Neural cell (in vitro differentiated cells): ENCODE measurements around the gene RPE65. TPM values are rescaled to one million over a fixed set of nuclear protein-coding genes. Genes with fewer than 3 reads are reported as not detected.

Experiments
- H2AFZ ChIP-seq: fragments of 200-600, 300-800 bp; sonication (generic), shearing (Covaris generic); 2 replicates; pipeline ENCODE4 v1.6.0; 2014; ENCODE audit warnings: low read depth, mild to moderate bottlenecking, antibody characterized with exemption, low read length, moderate library complexity
- H3F3A ChIP-seq: fragments of 200-600 bp; shearing (Covaris generic); 2 replicates; pipeline ENCODE4 v1.6.1; 2016; ENCODE audit warnings: mild to moderate bottlenecking, moderate library complexity, mixed read lengths, antibody characterized with exemption, low read length; ENCODE audit not compliant: insufficient read depth, poor library complexity, severe bottlenecking
- H3K27ac ChIP-seq: fragments of 200-600, 300-800 bp; sonication (generic), shearing (Covaris generic); 2 replicates; pipeline ENCODE4 v1.5.1; 2014; ENCODE audit warnings: mild to moderate bottlenecking, low read length, moderate library complexity
- H3K27me3 ChIP-seq: fragments of 300-800, 200-600 bp; sonication (generic), shearing (Covaris generic); 2 replicates; pipeline ENCODE4 v1.6.0; 2014; ENCODE audit warnings: mild to moderate bottlenecking, low read depth, low read length, moderate library complexity; ENCODE audit not compliant: insufficient read depth
- H3K36me3 ChIP-seq: fragments of 300-800, 200-600 bp; sonication (generic), shearing (Covaris generic); 2 replicates; pipeline ENCODE4 v1.5.1; 2014; ENCODE audit warnings: mild to moderate bottlenecking, antibody characterized with exemption, low read length, moderate library complexity; ENCODE audit not compliant: insufficient read depth
- H3K4me2 ChIP-seq: fragments of 300-800, 200-600 bp; sonication (generic), shearing (Covaris generic); 2 replicates; pipeline ENCODE4 v1.6.0; 2014; ENCODE audit warnings: mild to moderate bottlenecking, low read length
- H3K4me3 ChIP-seq: fragments of 300-800, 200-600 bp; sonication (generic), shearing (Covaris generic); 2 replicates; pipeline ENCODE4 v1.5.1; 2014; ENCODE audit warnings: mild to moderate bottlenecking, low read length, moderate library complexity
- H3K79me2 ChIP-seq: fragments of 200-600 bp; shearing (Covaris generic); replicated peaks from 2 replicates; pipeline ENCODE4 v1.6.0; 2014; ENCODE audit warnings: mild to moderate bottlenecking, low read length, moderate library complexity; ENCODE audit not compliant: insufficient read depth
- H3K9ac ChIP-seq: fragments of 300-800, 200-600 bp; sonication (generic), shearing (Covaris generic); 2 replicates; pipeline ENCODE4 v1.6.1; 2016; ENCODE audit warnings: mild to moderate bottlenecking, low read length, mixed read lengths
- H3K9me2 ChIP-seq: fragments of 200-600 bp; shearing (Covaris generic); 2 replicates; pipeline ENCODE4 v1.6.1; 2016; ENCODE audit warnings: mild to moderate bottlenecking, low read length, mixed read lengths; ENCODE audit not compliant: insufficient read depth
- H3K9me3 ChIP-seq: fragments of 200-600, 300-800 bp; sonication (generic), shearing (Covaris generic); 2 replicates; pipeline ENCODE4 v1.6.1; 2016; ENCODE audit warnings: mild to moderate bottlenecking, mixed run types, low read length, moderate library complexity, mixed read lengths
- H4K20me1 ChIP-seq: fragments of 200-600 bp; shearing (Covaris generic); 2 replicates; pipeline ENCODE4 v1.6.1; 2016; ENCODE audit warnings: mild to moderate bottlenecking, mixed run types; ENCODE audit not compliant: insufficient read depth
- CTCF ChIP-seq: fragments of 450-650 bp; IDR thresholded peaks from 2 replicates; pipeline ENCODE4 v1.5.1; 2014; ENCODE audit warnings: antibody characterized with exemption, mild to moderate bottlenecking, moderate library complexity; ENCODE audit not compliant: poor library complexity, severe bottlenecking
- EP300 ChIP-seq: fragments of 450-650 bp; conservative IDR thresholded peaks from 2 replicates; pipeline ENCODE4 v1.6.1; 2014; ENCODE audit warnings: antibody characterized with exemption, mild to moderate bottlenecking, moderate library complexity; ENCODE audit not compliant: poor library complexity, severe bottlenecking
- EZH2 ChIP-seq: fragments of 200-600, 300-800 bp; shearing (Covaris generic), sonication (generic); IDR thresholded peaks from 2 replicates; pipeline ENCODE4 v1.6.1; 2014; ENCODE audit warnings: antibody characterized with exemption, low read length, borderline replicate concordance, mild to moderate bottlenecking; ENCODE audit not compliant: insufficient read depth, poor library complexity, severe bottlenecking
- POLR2AphosphoS5 ChIP-seq: IDR thresholded peaks from 2 replicates; pipeline ENCODE4 v1.6.1; 2012
- RAD21 ChIP-seq: fragments of 450-650 bp; conservative IDR thresholded peaks from 2 replicates; pipeline ENCODE4 v1.6.1; 2014; ENCODE audit warnings: antibody characterized with exemption, mild to moderate bottlenecking, moderate library complexity
- REST ChIP-seq: IDR thresholded peaks from 2 replicates; pipeline ENCODE4 v1.6.1; 2012; ENCODE audit warnings: borderline replicate concordance
- SMC3 ChIP-seq: fragments of 450-650 bp; conservative IDR thresholded peaks from 2 replicates; pipeline ENCODE4 v1.6.1; 2014; ENCODE audit warnings: antibody characterized with exemption, mild to moderate bottlenecking, moderate library complexity; ENCODE audit not compliant: poor library complexity
- polyA plus RNA-seq: library from polyadenylated mRNA; depleted of rRNA; stranded (reverse); fragments of >200 nt; gene quantifications from 2 replicates; pipeline ENCODE4 v1.2.3, GENCODE V29; 2014

Gene RPE65
- polyA plus RNA-seq, 1 donor from 2014 or later, result not detected

GRCh38 chr1:68470388-68470970 lies 20.7 kb upstream of the RPE65 start:
- TF ChIP-seq RAD21 (peak; percentile 81), CTCF (peak; percentile 78), SMC3 (peak; percentile 77), REST (no peak)
- Histone ChIP-seq H3K9me2 (no peaks in the 10 kb centered on the region), H3K79me2 (no peaks in the 10 kb centered on the region), H3K27ac (no peak overlapping the region), H3F3A (no peaks in the 10 kb centered on the region), H3K27me3 (no peaks in the 10 kb centered on the region), H2AFZ (no peak overlapping the region), H3K4me2 (no peak overlapping the region), H3K36me3 (no peaks in the 10 kb centered on the region), H3K9me3 (no peaks in the 10 kb centered on the region), H4K20me1 (no peaks in the 10 kb centered on the region), H3K9ac (no peak overlapping the region), H3K4me3 (no peak overlapping the region)

GRCh38 chr1:68464891-68465290 lies 15.1 kb upstream of the RPE65 start:
- Histone ChIP-seq H3K27ac (peak overlapping the region; percentile 17), H3K79me2 (no peaks in the 10 kb centered on the region), H3F3A (no peaks in the 10 kb centered on the region), H2AFZ (no peak overlapping the region), H4K20me1 (no peaks in the 10 kb centered on the region), H3K36me3 (no peaks in the 10 kb centered on the region), H3K9ac (no peak overlapping the region), H3K27me3 (no peaks in the 10 kb centered on the region), H3K4me3 (no peak overlapping the region), H3K9me3 (no peaks in the 10 kb centered on the region), H3K4me2 (no peak overlapping the region), H3K9me2 (no peaks in the 10 kb centered on the region)
- TF ChIP-seq CTCF (no peak), REST (no peak), EP300 (no peak), POLR2AphosphoS5 (no peak), RAD21 (no peak), EZH2 (no peak)
